Endothelial cell of umbilical vein (primary cell): Measurements from ENCODE around the gene PTGFRN. TPM values are rescaled to one million over a fixed set of nuclear protein-coding genes. Genes with fewer than 3 reads are reported as not detected.

Experiments used
- BruUV-seq: library from RNA; stranded (reverse); fragments of 400-500 nt; replicated peaks from 2 replicates; lab custom pipeline; 2021; lab: Mats Ljungman, UMichigan
- CTCF ChIA-PET: fragments of 300-600, 350-600 bp; sonication (Branson Sonifier 250); formaldehyde crosslinking; loops from one replicate; lab custom pipeline; 2021; ENCODE audit warnings: antibody characterized with exemption, inconsistent platforms; lab: Charles Lee
- POLR2A ChIA-PET: fragments of 300-600, 350-600 bp; sonication (Branson Sonifier 250); formaldehyde crosslinking; loops from one replicate; lab custom pipeline; 2021; ENCODE audit warnings: antibody characterized with exemption, inconsistent platforms; lab: Charles Lee
- DNase-seq: peaks from one replicate; pipeline ENCODE4 v3.0.0-alpha.2; 2011; ENCODE audit warnings: low read depth, low spot score
- FAIRE-seq: peaks from 2 replicates; lab custom pipeline; 2011; peaks lifted over from hg19 to GRCh38; lab: Jason Lieb, UNC
- H2AFZ ChIP-seq: 2 replicates; pipeline ENCODE4 v1.6.0; 2012; ENCODE audit warnings: low read depth, low read length, control low read depth, inconsistent platforms
- H3K27ac ChIP-seq: 2 replicates; pipeline ENCODE4 v1.5.1; 2011; ENCODE audit warnings: low read depth, mild to moderate bottlenecking, control low read depth, low read length, moderate library complexity; ENCODE audit not compliant: insufficient read depth
- H3K27me3 ChIP-seq, 2 experiments: 2 replicates each; pipeline versions ENCODE4 v1.6.0 to v1.6.1; 2011; ENCODE audit warnings: low read length in 2 of 2, mixed read lengths in 1 of 2; ENCODE audit not compliant: control insufficient read depth in 2 of 2, insufficient read depth in 2 of 2
- H3K36me3 ChIP-seq, 2 experiments: 2 replicates in 1 of 2; 3 replicates in 1 of 2; pipeline ENCODE4 v1.5.1; 2011; ENCODE audit warnings: low read length in 2 of 2, mild to moderate bottlenecking in 1 of 2, moderate library complexity in 1 of 2; ENCODE audit not compliant: control insufficient read depth in 2 of 2, insufficient read depth in 2 of 2; ENCODE audit errors: extremely low read depth in 1 of 2
- H3K4me1 ChIP-seq: 3 replicates; pipeline ENCODE4 v1.5.1; 2011; ENCODE audit warnings: mild to moderate bottlenecking, low read length; ENCODE audit not compliant: control insufficient read depth, insufficient read depth; ENCODE audit errors: extremely low read depth
- H3K4me2 ChIP-seq: 2 replicates; pipeline ENCODE4 v1.6.1; 2011; ENCODE audit warnings: low read length, control low read depth, mixed read lengths; ENCODE audit not compliant: insufficient read depth
- H3K4me3 ChIP-seq, 3 experiments: fragments of 200-600 bp in 1 of 3; sonication (generic), shearing (Covaris generic) in 1 of 3; replicated peaks in 1 of 3; 2 replicates each; pipeline ENCODE4 v1.5.1; 2011 to 2016; ENCODE audit warnings: control low read depth in 3 of 3, low read length in 3 of 3, mild to moderate bottlenecking in 2 of 3, inconsistent platforms in 1 of 3, low read depth in 1 of 3, moderate library complexity in 1 of 3; ENCODE audit not compliant: insufficient read depth in 1 of 3
- H3K79me2 ChIP-seq: 2 replicates; pipeline ENCODE4 v1.6.0; 2012; ENCODE audit warnings: low read length, inconsistent platforms; ENCODE audit not compliant: control insufficient read depth, insufficient read depth
- H3K9ac ChIP-seq: replicated peaks from 2 replicates; pipeline ENCODE3; 2011; ENCODE audit warnings: low read length, control low read depth; ENCODE audit not compliant: insufficient read depth; ENCODE audit errors: extremely low read depth
- H3K9me1 ChIP-seq: replicated peaks from 3 replicates; pipeline ENCODE4 v1.6.0; 2011; ENCODE audit warnings: mild to moderate bottlenecking, low read length; ENCODE audit not compliant: control insufficient read depth, insufficient read depth; ENCODE audit errors: extremely low read depth
- H3K9me3 ChIP-seq: replicated peaks from 2 replicates; pipeline ENCODE4 v1.5.1; 2012; ENCODE audit warnings: low read length, inconsistent platforms; ENCODE audit not compliant: control insufficient read depth, insufficient read depth
- H4K20me1 ChIP-seq: replicated peaks from 2 replicates; pipeline ENCODE3; 2011; ENCODE audit warnings: mild to moderate bottlenecking, low read length; ENCODE audit not compliant: control insufficient read depth, insufficient read depth; ENCODE audit errors: extremely low read depth
- EZH2 ChIP-seq: IDR thresholded peaks from 2 replicates; pipeline ENCODE4 v1.6.1; 2012; ENCODE audit warnings: borderline replicate concordance, low read depth, mild to moderate bottlenecking, moderate library complexity, low read length, inconsistent platforms; ENCODE audit not compliant: severe bottlenecking
- FOS ChIP-seq: IDR thresholded peaks from 2 replicates; pipeline ENCODE4 v1.6.1; 2011; ENCODE audit warnings: mild to moderate bottlenecking, low read length, moderate library complexity, borderline replicate concordance; ENCODE audit not compliant: insufficient read depth
- GATA2 ChIP-seq: IDR thresholded peaks from 2 replicates; pipeline ENCODE4 v1.7.0; 2011; ENCODE audit warnings: low read depth, mild to moderate bottlenecking, moderate library complexity, mixed read lengths, low read length; ENCODE audit not compliant: insufficient read length, insufficient read depth
- JUN ChIP-seq: IDR thresholded peaks from 2 replicates; pipeline ENCODE4 v1.6.1; 2011; ENCODE audit warnings: borderline replicate concordance, low read depth; ENCODE audit not compliant: insufficient read length, insufficient read depth
- MYC ChIP-seq: IDR thresholded peaks from one replicate; pipeline ENCODE4 v1.6.1; 2011; ENCODE audit warnings: mild to moderate bottlenecking, low read depth, low read length
- POLR2A ChIP-seq: IDR thresholded peaks from 2 replicates; pipeline ENCODE4 v1.6.1; 2012; ENCODE audit warnings: low read depth, mild to moderate bottlenecking, control low read depth, low read length
- POLR2AphosphoS5 ChIP-seq: IDR thresholded peaks from 2 replicates; pipeline ENCODE4 v1.6.1; 2012; ENCODE audit warnings: low read depth, mild to moderate bottlenecking, control low read depth, low read length, moderate library complexity; ENCODE audit not compliant: insufficient read depth
- dilution Hi-C: fragments of 300-500 bp; cut with MboI; formaldehyde crosslinking; loops from one replicate; pipeline ENCODE4 v1.15.0; 2019; ENCODE audit warnings: low sequenced_read_pairs; ENCODE audit not compliant: extremely low pct_ligation_motif_present
- intact Hi-C: fragments of 100-400 bp; cut with micrococcal nuclease; formaldehyde crosslinking; loops from one replicate; pipeline ENCODE4 v1.10.0; 2022
- polyA plus RNA-seq, 4 experiments: library from polyadenylated mRNA; depleted of rRNA in 3 of 4; stranded (reverse) in 3 of 4; unstranded in 1 of 4; fragments of >200 nt; gene quantifications; 2 replicates each; pipeline versions ENCODE4 v1.2.1 to v1.2.3, GENCODE V29; 2011 to 2012; ENCODE audit warnings: missing spikeins in 1 of 4
- total RNA-seq: library from RNA; stranded (reverse); gene quantifications from 2 replicates; pipeline ENCODE4 v1.2.3, GENCODE V29; 2021
- TF ChIP-seq, protein P1 (sequence below): IDR thresholded peaks from 2 replicates; pipeline ENCODE4 v1.6.1; 2011; ENCODE audit not compliant: insufficient read depth, insufficient read length
- TF ChIP-seq, protein P2 (sequence below), 2 donors: IDR thresholded peaks; 1 replicate in 1 of 2; 2 replicates in 1 of 2; pipeline ENCODE4 v1.5.1; 2011; ENCODE audit warnings: low read length in 2 of 2, mild to moderate bottlenecking in 2 of 2, moderate library complexity in 2 of 2, control low read depth in 1 of 2, inconsistent platforms in 1 of 2, low read depth in 1 of 2; ENCODE audit not compliant: insufficient read depth in 1 of 2; ENCODE audit errors: extremely low read depth in 1 of 2

PTGFRN gene
- total and polyA plus RNA-seq, 2 donors (not counting 3 experiments of a cell fraction or from before 2014, with no cell fraction given), result 39.6 to 60.7 TPM

DNA sequence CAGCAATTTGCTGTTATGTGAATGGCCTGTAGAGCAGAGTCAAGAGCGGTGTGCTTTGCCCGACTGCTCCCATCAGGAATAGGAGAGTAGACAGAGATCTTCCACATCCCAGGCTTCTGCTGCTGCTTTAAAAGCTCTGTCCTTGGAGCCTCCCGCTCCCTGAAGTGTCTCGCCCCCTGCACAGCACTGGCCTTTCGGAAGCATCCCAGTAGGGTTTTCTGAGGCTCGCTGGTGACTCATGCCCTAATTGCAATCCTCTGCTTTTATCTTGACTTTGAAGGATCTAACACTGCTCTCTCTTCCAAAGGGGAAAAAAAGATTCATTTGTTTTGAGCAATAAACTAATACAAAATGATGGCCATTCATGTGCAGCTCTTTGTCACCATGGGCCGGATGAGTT lies 78.5 kb downstream of the PTGFRN start:
- CTCF ChIA-PET, result no interaction called here
- Histone ChIP-seq H3K9ac (no peak overlapping the region), H3K79me2 (no peaks in the 10 kb centered on the region), H3K4me1 (no peaks in the 10 kb centered on the region), H3K36me3 (no peaks in the 10 kb centered on the region), H3K4me2 (no peak overlapping the region), H3K4me3 (no peak overlapping the region), H3K9me1 (no peaks in the 10 kb centered on the region), H3K9me3 (no peaks in the 10 kb centered on the region), H2AFZ (no peak overlapping the region), H4K20me1 (no peaks in the 10 kb centered on the region), H3K27me3 (no peaks in the 10 kb centered on the region), H3K27ac (no peak overlapping the region)
- no peak for DNase-seq
- FAIRE-seq, result no peak
- no TSS peak for BruUV-seq
- dilution Hi-C loops, result no loop called here
- TF ChIP-seq EZH2 (no peak), MYC (no peak), POLR2A (no peak), GATA2 (no peak), POLR2AphosphoS5 (no peak), JUN (no peak), FOS (no peak)
- TF ChIP-seq, protein P1, sequence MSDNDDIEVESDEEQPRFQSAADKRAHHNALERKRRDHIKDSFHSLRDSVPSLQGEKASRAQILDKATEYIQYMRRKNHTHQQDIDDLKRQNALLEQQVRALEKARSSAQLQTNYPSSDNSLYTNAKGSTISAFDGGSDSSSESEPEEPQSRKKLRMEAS, result no peak
- TF ChIP-seq, protein P2, sequence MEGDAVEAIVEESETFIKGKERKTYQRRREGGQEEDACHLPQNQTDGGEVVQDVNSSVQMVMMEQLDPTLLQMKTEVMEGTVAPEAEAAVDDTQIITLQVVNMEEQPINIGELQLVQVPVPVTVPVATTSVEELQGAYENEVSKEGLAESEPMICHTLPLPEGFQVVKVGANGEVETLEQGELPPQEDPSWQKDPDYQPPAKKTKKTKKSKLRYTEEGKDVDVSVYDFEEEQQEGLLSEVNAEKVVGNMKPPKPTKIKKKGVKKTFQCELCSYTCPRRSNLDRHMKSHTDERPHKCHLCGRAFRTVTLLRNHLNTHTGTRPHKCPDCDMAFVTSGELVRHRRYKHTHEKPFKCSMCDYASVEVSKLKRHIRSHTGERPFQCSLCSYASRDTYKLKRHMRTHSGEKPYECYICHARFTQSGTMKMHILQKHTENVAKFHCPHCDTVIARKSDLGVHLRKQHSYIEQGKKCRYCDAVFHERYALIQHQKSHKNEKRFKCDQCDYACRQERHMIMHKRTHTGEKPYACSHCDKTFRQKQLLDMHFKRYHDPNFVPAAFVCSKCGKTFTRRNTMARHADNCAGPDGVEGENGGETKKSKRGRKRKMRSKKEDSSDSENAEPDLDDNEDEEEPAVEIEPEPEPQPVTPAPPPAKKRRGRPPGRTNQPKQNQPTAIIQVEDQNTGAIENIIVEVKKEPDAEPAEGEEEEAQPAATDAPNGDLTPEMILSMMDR (IDR thresholded peaks at IDR 0.05; ENCODE audit: extremely low read depth in 1 of 2, insufficient read depth in 1 of 2, low read depth in 1 of 2, low read length in 2 of 2), result no peak
- intact Hi-C loops, result no loop called here
- POLR2A ChIA-PET, result no interaction called here
